ENCODE data around the gene DNAH8.

GRCh38 chr6:39061182-39061581, 346.1 kb downstream of the DNAH8 start:
- TF ChIP-seq CTCF (IDR thresholded peaks at IDR 0.05; ENCODE audit: poor library complexity) (no peak), EZH2phosphoT487 (IDR thresholded peaks at IDR 0.05; ENCODE audit: low read depth, severe bottlenecking, unreplicated experiment) (no peak), EZH2 (IDR thresholded peaks at IDR 0.05; ENCODE audit: borderline replicate concordance) (no peak)
